ENCODE measurements around the gene LYZL4.

GRCh38 chr3:42408156-42408555, 2.3 kb downstream of the LYZL4 start:
- TF ChIP-seq CTCF (conservative IDR thresholded peaks at IDR 0.05; ENCODE audit: low read depth, low read length) (no peak), EZH2 (IDR thresholded peaks at IDR 0.05; ENCODE audit: low read length, unreplicated experiment) (no peak), EZH2phosphoT487 (IDR thresholded peaks at IDR 0.05; ENCODE audit: borderline replicate concordance, low read length) (no peak)
